DOHH2 (cell line): ENCODE measurements around the gene KDM6B.
"Not testable (repeated sequence)": the region's sequence is repeated elsewhere in the genome, so short reads cannot be mapped to it uniquely, and the experiment has no call there.

ENCODE experiments used
- H3F3A ChIP-seq: fragments of 200-600 bp; sonication (generic), shearing (Covaris generic); 2 replicates; pipeline ENCODE4 v1.6.0; 2016; ENCODE audit warnings: antibody characterized with exemption, mild to moderate bottlenecking; ENCODE audit not compliant: control insufficient read depth, insufficient read depth
- H3K27ac ChIP-seq: fragments of 200-600 bp; sonication (generic); 2 replicates; pipeline ENCODE4 v1.5.1; 2014; ENCODE audit warnings: low read depth, mild to moderate bottlenecking, low read length, moderate library complexity
- H3K27me3 ChIP-seq: fragments of 200-600 bp; sonication (generic); 2 replicates; pipeline ENCODE4 v1.6.1; 2014; ENCODE audit warnings: mild to moderate bottlenecking, low read length, mixed read lengths; ENCODE audit not compliant: control insufficient read depth
- H3K36me3 ChIP-seq: fragments of 200-600 bp; sonication (generic); 2 replicates; pipeline ENCODE4 v1.6.1; 2014; ENCODE audit warnings: mild to moderate bottlenecking, low read length, moderate library complexity, mixed read lengths; ENCODE audit not compliant: control insufficient read depth
- H3K4me1 ChIP-seq: fragments of 200-600 bp; sonication (generic); 2 replicates; pipeline ENCODE4 v1.6.1; 2014; ENCODE audit warnings: mild to moderate bottlenecking, low read length, mixed read lengths; ENCODE audit not compliant: control insufficient read depth
- H3K4me2 ChIP-seq: fragments of 200-600 bp; sonication (generic); 2 replicates; pipeline ENCODE4 v1.6.0; 2014; ENCODE audit warnings: mild to moderate bottlenecking, low read length, moderate library complexity
- H3K4me3 ChIP-seq: fragments of 200-600 bp; sonication (generic); 2 replicates; pipeline ENCODE4 v1.5.1; 2014; ENCODE audit warnings: mild to moderate bottlenecking, low read length, mixed read lengths
- H3K79me2 ChIP-seq: fragments of 200-600 bp; sonication (generic); 2 replicates; pipeline ENCODE4 v1.6.1; 2014; ENCODE audit warnings: mild to moderate bottlenecking, low read length, mixed read lengths; ENCODE audit not compliant: control insufficient read depth
- H3K9me2 ChIP-seq: fragments of 200-600 bp; sonication (generic); replicated peaks from 2 replicates; pipeline ENCODE4 v1.6.1; 2014; ENCODE audit warnings: mild to moderate bottlenecking, low read length, mixed read lengths; ENCODE audit not compliant: control insufficient read depth
- H3K9me3 ChIP-seq: fragments of 200-600 bp; sonication (generic); 2 replicates; pipeline ENCODE4 v1.6.1; 2014; ENCODE audit warnings: antibody characterized with exemption, low read length, mixed read lengths; ENCODE audit not compliant: control insufficient read depth, insufficient read depth
- H4K20me1 ChIP-seq: fragments of 200-600 bp; sonication (generic); 2 replicates; pipeline ENCODE4 v1.6.0; 2014; ENCODE audit warnings: low read depth, mild to moderate bottlenecking, antibody characterized with exemption, low read length, moderate library complexity; ENCODE audit not compliant: control insufficient read depth, insufficient read depth
- CTCF ChIP-seq: fragments of 200-600 bp; sonication (generic); IDR thresholded peaks from one replicate; pipeline ENCODE4 v1.5.1; 2014; ENCODE audit warnings: antibody characterized with exemption, mild to moderate bottlenecking, low read depth, low read length; ENCODE audit not compliant: poor library complexity, severe bottlenecking
- EZH2phosphoT487 ChIP-seq: fragments of 200-600 bp; sonication (generic); IDR thresholded peaks from 2 replicates; pipeline ENCODE4 v1.6.1; 2017; ENCODE audit warnings: borderline replicate concordance, mild to moderate bottlenecking, antibody characterized with exemption, low read length, moderate library complexity, mixed read lengths

The KDM6B gene

GRCh38 chr17:7807206-7807605 lies 26.8 kb upstream of the KDM6B start:
- no peak for TF ChIP-seq CTCF
- TF ChIP-seq EZH2phosphoT487 = no peak
- Histone ChIP-seq H3K27me3 (peaks cover 4% of the 10 kb centered on the region; the same call in 1 of the 2 replicates), H3K9me2 (no peaks in the 10 kb centered on the region), H3K9me3 (no peaks in the 10 kb centered on the region), H3F3A (no peaks in the 10 kb centered on the region), H3K79me2 (no peaks in the 10 kb centered on the region), H3K4me2 (no peak overlapping the region), H3K4me3 (no peak overlapping the region), H3K27ac (no peak overlapping the region), H3K4me1 (peaks cover 2% of the 10 kb centered on the region), H4K20me1 (no peaks in the 10 kb centered on the region), H3K36me3 (no peaks in the 10 kb centered on the region)

DNA sequence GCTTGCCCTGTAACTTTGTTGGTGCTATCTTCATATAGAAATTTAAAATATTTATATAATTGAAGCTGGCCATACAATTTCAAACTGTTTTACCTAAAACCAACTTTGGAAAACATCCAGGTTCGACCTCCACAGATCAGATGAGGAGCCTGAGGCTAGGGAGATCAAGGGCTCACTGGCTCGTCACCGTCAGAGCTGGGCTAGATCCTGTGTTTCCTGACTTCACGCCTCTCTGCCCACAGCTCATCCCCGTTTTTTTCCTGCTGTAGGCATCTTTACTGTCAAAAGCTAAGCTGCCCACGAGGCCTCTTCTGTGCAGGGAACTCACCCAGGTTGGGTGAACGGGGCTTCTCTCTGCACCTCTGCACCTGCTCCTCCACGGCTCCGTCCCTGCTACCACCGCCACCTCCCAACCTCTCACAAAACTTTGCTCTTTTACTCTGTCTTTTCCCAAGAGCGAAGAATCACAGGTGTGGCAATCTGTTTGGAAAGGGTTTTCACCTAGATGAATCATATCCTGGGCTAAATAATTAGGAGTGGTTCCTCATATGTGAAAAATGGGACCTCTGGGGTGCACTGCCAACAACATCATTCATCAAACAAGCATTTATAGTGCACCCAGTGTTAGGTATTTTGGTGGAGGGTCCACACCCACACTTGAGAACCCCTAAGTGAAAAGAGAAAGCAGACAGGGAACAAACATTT lies 24.8 kb upstream of the KDM6B start:
- Histone ChIP-seq H3K9me2 (no peaks in the 10 kb centered on the region), H4K20me1 (no peaks in the 10 kb centered on the region), H3K9me3 (no peaks in the 10 kb centered on the region), H3K4me1 (no peaks in the 10 kb centered on the region), H3K4me2 (no peak overlapping the region), H3K36me3 (no peaks in the 10 kb centered on the region), H3F3A (no peaks in the 10 kb centered on the region), H3K27me3 (peaks cover 4% of the 10 kb centered on the region; the same call in 1 of the 2 replicates), H3K27ac (no peak overlapping the region), H3K79me2 (no peaks in the 10 kb centered on the region), H3K4me3 (no peak overlapping the region)
- TF ChIP-seq EZH2phosphoT487 (no peak), CTCF (no peak)

DNA sequence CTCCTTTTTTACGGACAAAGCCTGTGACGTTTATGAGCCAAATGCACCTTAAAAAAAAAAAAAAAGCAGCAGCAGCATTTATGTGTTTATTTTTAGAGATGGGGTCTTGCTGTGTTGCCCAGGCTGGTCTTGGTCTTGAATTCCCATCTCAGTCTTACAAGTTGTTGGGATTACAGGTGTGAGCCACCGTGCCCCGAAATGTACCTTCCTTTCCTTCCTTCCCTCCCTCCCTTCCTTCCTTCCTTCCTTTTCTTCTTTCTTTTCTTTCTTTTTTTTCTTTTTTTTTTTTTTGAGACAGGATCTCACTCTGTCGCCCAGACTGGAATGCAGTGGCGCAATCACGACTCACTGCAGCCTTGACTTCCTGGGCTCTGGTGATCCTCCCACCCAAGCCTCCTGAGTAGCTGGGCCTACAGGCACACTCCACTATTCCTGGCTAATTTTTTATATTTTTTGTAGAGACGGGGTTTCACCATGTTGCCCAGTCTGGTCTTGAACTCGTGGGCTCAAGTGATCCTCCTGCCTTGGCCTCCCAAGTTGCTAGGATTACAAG lies 24.1 kb upstream of the KDM6B start:
- not testable (repeated sequence) for H4K20me1 ChIP-seq, H3F3A ChIP-seq, H3K4me2 ChIP-seq, H3K27ac ChIP-seq, H3K36me3 ChIP-seq, H3K27me3 ChIP-seq, H3K4me3 ChIP-seq, H3K4me1 ChIP-seq, H3K9me2 ChIP-seq, H3K79me2 ChIP-seq, H3K9me3 ChIP-seq

GRCh38 chr17:7811251-7811650 lies 22.8 kb upstream of the KDM6B start:
- Histone ChIP-seq H4K20me1 (no peaks in the 10 kb centered on the region), H3K27ac (no peak overlapping the region), H3K9me3 (no peaks in the 10 kb centered on the region), H3K9me2 (no peaks in the 10 kb centered on the region), H3K36me3 (no peaks in the 10 kb centered on the region), H3F3A (no peaks in the 10 kb centered on the region), H3K4me2 (no peak overlapping the region), H3K4me1 (no peaks in the 10 kb centered on the region), H3K79me2 (no peaks in the 10 kb centered on the region), H3K27me3 (peaks cover 4% of the 10 kb centered on the region; the same call in 1 of the 2 replicates), H3K4me3 (no peak overlapping the region)
- TF ChIP-seq EZH2phosphoT487 = no peak
- no peak for TF ChIP-seq CTCF
